Measurements from ENCODE around the gene ENG.

ENG gene

DNA sequence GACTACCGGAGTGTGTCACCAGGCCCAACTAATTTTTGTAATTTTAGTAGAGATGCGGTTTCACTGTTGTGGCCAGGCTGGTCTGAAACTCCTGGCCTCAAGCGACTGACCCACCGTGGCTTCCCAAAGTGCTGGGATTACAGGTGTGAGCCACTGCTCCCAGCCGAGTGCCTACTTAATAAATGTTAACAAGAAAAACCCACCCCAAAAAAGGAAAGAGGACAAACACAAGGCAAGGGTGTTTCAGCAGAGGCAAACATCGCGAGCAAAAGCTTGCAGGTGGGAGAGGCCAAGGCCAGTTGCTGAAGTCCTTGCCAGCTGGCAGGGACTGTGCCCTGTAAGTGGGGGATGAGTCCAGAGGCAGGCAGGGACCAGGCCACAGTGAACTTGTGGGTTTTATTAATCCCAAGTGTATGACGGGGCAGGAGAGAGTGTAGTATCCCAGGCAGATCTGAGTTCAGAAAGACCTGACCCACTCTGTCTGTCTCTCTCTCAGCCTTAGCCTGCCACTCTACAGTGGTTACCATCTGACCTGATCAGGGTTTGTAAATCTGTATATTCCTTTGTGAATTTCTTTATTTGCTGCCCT lies 58.1 kb downstream of the ENG start:
- Histone ChIP-seq H3K4me3 (ENCODE audit: insufficient read depth, low read length, poor library complexity, severe bottlenecking) (no peak overlapping the region), H3K79me2 (ENCODE audit: insufficient read depth, low read length) (no peaks in the 10 kb centered on the region), H3K27me3 (ENCODE audit: low read length) (no peaks in the 10 kb centered on the region), H2AFZ (ENCODE audit: low read depth, low read length, severe bottlenecking) (no peak overlapping the region), H3K9ac (ENCODE audit: low read length) (no peak overlapping the region), H3K4me2 (ENCODE audit: low read depth, low read length, poor library complexity, severe bottlenecking) (no peak overlapping the region), H3K36me3 (ENCODE audit: low read length) (peaks cover 5% of the 10 kb centered on the region; the same call in 1 of the 2 replicates), H3K9me3 (ENCODE audit: insufficient read depth, low read length) (no peaks in the 10 kb centered on the region), H4K20me1 (ENCODE audit: low read depth, low read length) (no peaks in the 10 kb centered on the region), H3F3A (ENCODE audit: insufficient read depth) (peaks cover 22% of the 10 kb centered on the region), H3K27ac (ENCODE audit: low read depth, low read length) (no peak overlapping the region), H3K9me2 (replicated peaks; ENCODE audit: insufficient read depth, low read length) (no peaks in the 10 kb centered on the region)
- no peak for TF ChIP-seq EZH2phosphoT487 (conservative IDR thresholded peaks at IDR 0.05; ENCODE audit: low read length)
- TF ChIP-seq, protein P1, sequence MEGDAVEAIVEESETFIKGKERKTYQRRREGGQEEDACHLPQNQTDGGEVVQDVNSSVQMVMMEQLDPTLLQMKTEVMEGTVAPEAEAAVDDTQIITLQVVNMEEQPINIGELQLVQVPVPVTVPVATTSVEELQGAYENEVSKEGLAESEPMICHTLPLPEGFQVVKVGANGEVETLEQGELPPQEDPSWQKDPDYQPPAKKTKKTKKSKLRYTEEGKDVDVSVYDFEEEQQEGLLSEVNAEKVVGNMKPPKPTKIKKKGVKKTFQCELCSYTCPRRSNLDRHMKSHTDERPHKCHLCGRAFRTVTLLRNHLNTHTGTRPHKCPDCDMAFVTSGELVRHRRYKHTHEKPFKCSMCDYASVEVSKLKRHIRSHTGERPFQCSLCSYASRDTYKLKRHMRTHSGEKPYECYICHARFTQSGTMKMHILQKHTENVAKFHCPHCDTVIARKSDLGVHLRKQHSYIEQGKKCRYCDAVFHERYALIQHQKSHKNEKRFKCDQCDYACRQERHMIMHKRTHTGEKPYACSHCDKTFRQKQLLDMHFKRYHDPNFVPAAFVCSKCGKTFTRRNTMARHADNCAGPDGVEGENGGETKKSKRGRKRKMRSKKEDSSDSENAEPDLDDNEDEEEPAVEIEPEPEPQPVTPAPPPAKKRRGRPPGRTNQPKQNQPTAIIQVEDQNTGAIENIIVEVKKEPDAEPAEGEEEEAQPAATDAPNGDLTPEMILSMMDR (IDR thresholded peaks at IDR 0.05; ENCODE audit: insufficient read depth, low read length, poor library complexity, severe bottlenecking) = no peak

DNA sequence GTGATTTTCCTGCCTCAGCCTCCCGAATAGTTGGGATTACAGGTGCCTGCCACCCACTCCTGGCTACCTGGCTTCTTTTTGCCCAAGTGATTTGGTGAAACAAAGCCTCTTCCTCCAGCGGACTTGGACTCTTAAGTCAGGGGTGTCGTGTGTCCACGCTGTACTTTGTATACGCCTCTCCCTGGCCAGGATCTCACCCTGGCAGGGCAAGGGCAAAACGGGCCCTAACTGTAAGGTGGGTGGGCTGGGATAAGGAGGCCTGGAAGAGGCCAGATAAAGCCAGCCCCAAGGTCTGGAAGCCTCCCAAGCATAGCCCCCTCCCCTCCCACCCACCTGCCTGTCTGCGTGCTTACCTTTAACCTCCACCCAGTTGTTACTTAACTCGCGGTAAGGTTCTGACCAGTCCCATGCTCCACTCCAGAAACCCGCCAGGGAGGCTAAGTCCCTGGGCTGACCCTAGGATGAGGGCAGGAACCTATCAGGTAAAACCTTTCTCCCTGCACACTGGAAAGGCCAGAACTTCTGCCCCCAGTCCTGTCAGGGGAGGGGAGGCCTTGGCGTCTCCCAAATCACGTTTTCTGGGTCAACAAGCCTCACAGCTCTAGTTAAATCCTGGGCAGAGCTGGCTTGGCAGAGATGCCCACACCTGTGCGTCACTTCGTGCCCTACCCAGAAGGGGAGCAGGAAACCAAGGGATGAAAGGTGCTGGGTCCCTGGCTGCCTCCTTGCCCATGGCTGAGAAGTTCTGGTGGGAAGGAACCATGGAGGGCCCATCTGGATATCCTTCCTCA lies 60.3 kb downstream of the ENG start:
- Histone ChIP-seq H3F3A (ENCODE audit: insufficient read depth) (peaks cover 22% of the 10 kb centered on the region), H3K4me2 (ENCODE audit: low read depth, low read length, poor library complexity, severe bottlenecking) (no peak overlapping the region), H3K79me2 (ENCODE audit: insufficient read depth, low read length) (peaks cover 14% of the 10 kb centered on the region), H3K4me3 (ENCODE audit: insufficient read depth, low read length, poor library complexity, severe bottlenecking) (no peak overlapping the region), H3K36me3 (ENCODE audit: low read length) (peaks cover 18% of the 10 kb centered on the region; the same call in 1 of the 2 replicates), H3K27ac (ENCODE audit: low read depth, low read length) (no peak overlapping the region), H4K20me1 (ENCODE audit: low read depth, low read length) (peaks cover 6% of the 10 kb centered on the region; the same call in 1 of the 2 replicates), H3K9me2 (replicated peaks; ENCODE audit: insufficient read depth, low read length) (no peaks in the 10 kb centered on the region), H3K27me3 (ENCODE audit: low read length) (no peaks in the 10 kb centered on the region), H3K9ac (ENCODE audit: low read length) (no peak overlapping the region), H2AFZ (ENCODE audit: low read depth, low read length, severe bottlenecking) (no peak overlapping the region), H3K9me3 (ENCODE audit: insufficient read depth, low read length) (no peaks in the 10 kb centered on the region)
- TF ChIP-seq EZH2phosphoT487 (conservative IDR thresholded peaks at IDR 0.05; ENCODE audit: low read length) = no peak
- TF ChIP-seq, protein P1 (IDR thresholded peaks at IDR 0.05; ENCODE audit: insufficient read depth, low read length, poor library complexity, severe bottlenecking) = no peak

DNA sequence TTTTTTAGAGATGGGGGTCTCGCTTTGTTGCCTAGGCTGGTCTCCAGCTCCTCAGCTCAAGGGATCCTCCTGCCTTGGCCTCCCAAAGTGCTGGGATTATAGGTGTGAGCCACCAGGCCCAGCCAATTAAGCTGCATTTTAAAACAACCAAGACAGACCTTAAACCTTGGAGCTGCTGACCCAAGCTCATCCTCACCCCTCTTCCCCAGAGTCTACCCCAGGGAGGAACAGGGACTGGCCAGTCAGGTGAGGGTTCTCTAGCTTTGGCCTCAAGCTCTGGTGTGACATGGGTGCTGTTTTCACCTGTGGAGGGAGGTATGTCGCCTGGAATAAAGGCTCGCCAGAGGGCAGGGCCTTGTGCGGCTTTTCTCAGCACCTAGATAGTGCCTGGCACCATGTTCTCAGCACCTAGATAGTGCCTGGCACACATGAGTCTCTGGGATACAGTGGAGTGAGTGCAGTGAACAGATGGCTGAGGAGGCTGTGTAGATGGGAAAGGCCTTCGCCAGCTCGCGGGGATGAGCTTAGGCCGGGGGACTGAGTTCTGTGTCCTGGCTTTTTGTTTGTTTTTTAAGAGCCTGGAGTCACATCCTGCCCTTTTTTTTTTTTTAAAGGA lies 61.3 kb downstream of the ENG start:
- H3K79me2 ChIP-seq (ENCODE audit: insufficient read depth, low read length) = peaks cover 23% of the 10 kb centered on the region
- H3K9me2 ChIP-seq (replicated peaks; ENCODE audit: insufficient read depth, low read length) = no peaks in the 10 kb centered on the region
- peaks cover 22% of the 10 kb centered on the region for H3F3A ChIP-seq (ENCODE audit: insufficient read depth)
- H4K20me1 ChIP-seq (ENCODE audit: low read depth, low read length) = peaks cover 9% of the 10 kb centered on the region; the same call in 1 of the 2 replicates
- H3K27ac ChIP-seq (ENCODE audit: low read depth, low read length) = no peak overlapping the region
- H3K27me3 ChIP-seq (ENCODE audit: low read length) = no peaks in the 10 kb centered on the region
- no peak overlapping the region for H3K4me3 ChIP-seq (ENCODE audit: insufficient read depth, low read length, poor library complexity, severe bottlenecking)
- TF ChIP-seq, protein P1 (IDR thresholded peaks at IDR 0.05; ENCODE audit: insufficient read depth, low read length, poor library complexity, severe bottlenecking) = no peak
- no peak for TF ChIP-seq EZH2phosphoT487 (conservative IDR thresholded peaks at IDR 0.05; ENCODE audit: low read length)
- H3K9ac ChIP-seq (ENCODE audit: low read length) = no peak overlapping the region
- H3K36me3 ChIP-seq (ENCODE audit: low read length) = peaks cover 18% of the 10 kb centered on the region; the same call in 1 of the 2 replicates
- no peak overlapping the region for H3K4me2 ChIP-seq (ENCODE audit: low read depth, low read length, poor library complexity, severe bottlenecking)
- H2AFZ ChIP-seq (ENCODE audit: low read depth, low read length, severe bottlenecking) = no peak overlapping the region
- H3K9me3 ChIP-seq (ENCODE audit: insufficient read depth, low read length) = no peaks in the 10 kb centered on the region

Data from SU-DHL-6 (cell line).